SH-SY5Y (cell line): ENCODE data around the gene CGRRF1.

Experiments
- GATA2 ChIP-seq: IDR thresholded peaks from 2 replicates; pipeline ENCODE4 v1.6.1; 2011; ENCODE audit warnings: mild to moderate bottlenecking, low read depth, low read length
- GATA3 ChIP-seq: IDR thresholded peaks from 2 replicates; pipeline ENCODE4 v1.6.1; 2011; ENCODE audit warnings: low read depth, mild to moderate bottlenecking, low read length, moderate library complexity

DNA sequence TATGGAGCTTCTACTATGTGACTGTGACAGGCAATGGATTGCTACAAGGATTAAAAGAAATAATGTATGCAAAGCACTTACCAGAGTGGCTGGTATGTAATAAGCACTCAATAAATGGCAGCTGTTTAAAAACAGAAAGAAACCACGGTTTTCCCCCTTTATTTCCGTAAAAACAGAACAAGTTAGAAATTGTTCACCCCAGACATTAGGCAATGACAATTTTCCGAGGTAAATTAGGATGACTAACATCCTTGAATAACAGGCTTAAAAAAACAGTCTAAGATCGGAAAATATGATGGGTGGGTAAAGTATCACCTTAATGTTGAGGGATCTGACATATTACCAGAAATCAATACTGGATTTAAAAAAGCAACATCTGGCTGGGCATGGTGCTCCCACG is 47.7 kb upstream of the CGRRF1 start:
- TF ChIP-seq GATA2 (no peak), GATA3 (no peak)
